CD14-positive monocyte (primary cell): ENCODE measurements around the gene FNDC10. TPM values are rescaled to one million over a fixed set of nuclear protein-coding genes. Genes with fewer than 3 reads are reported as not detected.

Experiments
- DNase-seq, 3 donors: peaks; one replicate each; pipeline ENCODE4 v3.0.0-alpha.2; 2011 to 2022
- H2AFZ ChIP-seq: 2 replicates; pipeline ENCODE4 v1.6.0; 2012; ENCODE audit warnings: mild to moderate bottlenecking, low read depth, low read length, inconsistent platforms; ENCODE audit not compliant: insufficient read depth, poor library complexity, severe bottlenecking
- H3K27ac ChIP-seq, 2 donors: 1 replicate in 1 of 2; 2 replicates in 1 of 2; pipeline ENCODE4 v1.5.1; 2012 to 2013; ENCODE audit warnings: low read length in 2 of 2, control low read depth in 1 of 2, inconsistent platforms in 1 of 2, low read depth in 1 of 2, mild to moderate bottlenecking in 1 of 2
- H3K27me3 ChIP-seq, 2 donors: one replicate each; pipeline versions ENCODE4 v1.6.0 to v1.6.1; 2011 to 2013; ENCODE audit warnings: low read length in 2 of 2; ENCODE audit not compliant: control insufficient read depth in 2 of 2, insufficient read depth in 2 of 2
- H3K36me3 ChIP-seq, 2 donors: replicated peaks in 1 of 2; 1 replicate in 1 of 2; 2 replicates in 1 of 2; pipeline versions ENCODE4 v1.5.1 to v1.6.1; 2012 to 2013; ENCODE audit warnings: low read length in 2 of 2, control low read depth in 1 of 2, inconsistent platforms in 1 of 2, mild to moderate bottlenecking in 1 of 2; ENCODE audit not compliant: insufficient read depth in 2 of 2, control insufficient read depth in 1 of 2
- H3K4me1 ChIP-seq, 2 donors: 1 replicate in 1 of 2; 2 replicates in 1 of 2; pipeline versions ENCODE4 v1.5.1 to v1.6.1; 2012 to 2013; ENCODE audit warnings: low read length in 2 of 2, control low read depth in 1 of 2, inconsistent platforms in 1 of 2, mild to moderate bottlenecking in 1 of 2, moderate library complexity in 1 of 2; ENCODE audit not compliant: insufficient read depth in 2 of 2, control insufficient read depth in 1 of 2
- H3K4me2 ChIP-seq: replicated peaks from 2 replicates; pipeline ENCODE3; 2012; ENCODE audit warnings: low read length, moderate library complexity, mild to moderate bottlenecking; ENCODE audit not compliant: poor library complexity, severe bottlenecking; ENCODE audit errors: extremely low read depth
- H3K4me3 ChIP-seq, 3 experiments: fragments of 200-600 bp in 1 of 3; sonication (generic) in 1 of 3; replicated peaks in 1 of 3; 1 replicate in 2 of 3; 2 replicates in 1 of 3; pipeline ENCODE4 v1.5.1; 2011 to 2013; ENCODE audit warnings: low read length in 3 of 3, mild to moderate bottlenecking in 3 of 3, control low read depth in 2 of 3, low read depth in 2 of 3, inconsistent platforms in 1 of 3, moderate library complexity in 1 of 3
- H3K79me2 ChIP-seq: 2 replicates; pipeline ENCODE4 v1.6.0; 2012; ENCODE audit warnings: mild to moderate bottlenecking, control low read depth, inconsistent platforms, low read length, moderate library complexity; ENCODE audit not compliant: insufficient read depth
- H3K9ac ChIP-seq: 2 replicates; pipeline ENCODE4 v1.6.0; 2017; ENCODE audit warnings: low read length, mild to moderate bottlenecking; ENCODE audit not compliant: insufficient read depth, poor library complexity, severe bottlenecking
- H3K9me3 ChIP-seq, 2 donors: replicated peaks in 1 of 2; 1 replicate in 1 of 2; 2 replicates in 1 of 2; pipeline versions ENCODE4 v1.5.1 to v1.6.1; 2012 to 2013; ENCODE audit warnings: low read length in 2 of 2, control low read depth in 1 of 2; ENCODE audit not compliant: control insufficient read depth in 1 of 2, insufficient read depth in 1 of 2
- H4K20me1 ChIP-seq: 2 replicates; pipeline ENCODE4 v1.6.0; 2012; ENCODE audit warnings: mild to moderate bottlenecking, low read length, control low read depth, moderate library complexity; ENCODE audit not compliant: insufficient read depth
- H3K27ac Mint-ChIP-seq, 7 donors: one replicate each; pipeline ENCODE4 v1.8.0; 2020; ENCODE audit warnings: mild to moderate bottlenecking in 7 of 7, mixed read lengths in 7 of 7, moderate library complexity in 6 of 7, inconsistent platforms in 2 of 7
- H3K27me3 Mint-ChIP-seq, 3 donors: one replicate each; pipeline ENCODE4 v1.8.0; 2021 to 2022; ENCODE audit warnings: low read depth in 3 of 3, mild to moderate bottlenecking in 3 of 3, mixed read lengths in 3 of 3, moderate library complexity in 3 of 3, inconsistent platforms in 1 of 3
- H3K36me3 Mint-ChIP-seq, 2 donors: one replicate each; pipeline ENCODE4 v1.8.0; 2020; ENCODE audit warnings: mixed read lengths in 2 of 2, inconsistent platforms in 1 of 2, mild to moderate bottlenecking in 1 of 2
- H3K4me1 Mint-ChIP-seq: one replicate; pipeline ENCODE4 v1.8.0; 2020; ENCODE audit warnings: mild to moderate bottlenecking, mixed read lengths
- H3K4me3 Mint-ChIP-seq, 2 donors: one replicate each; pipeline ENCODE4 v1.8.0; 2020; ENCODE audit warnings: mild to moderate bottlenecking in 2 of 2, mixed read lengths in 2 of 2, moderate library complexity in 1 of 2
- H3K9me3 Mint-ChIP-seq, 7 donors: one replicate each; pipeline ENCODE4 v1.8.0; 2020 to 2022; ENCODE audit warnings: mixed read lengths in 7 of 7, mild to moderate bottlenecking in 6 of 7, moderate library complexity in 6 of 7, inconsistent platforms in 2 of 7
- WGBS: methylation state at CpG from one replicate; pipeline ENCODE4 v1.1.5; 2013; ENCODE audit warnings: missing lambda C conversion rate; ENCODE audit not compliant: insufficient coverage; 5-methylcytosine and 5-hydroxymethylcytosine counted together
- intact Hi-C, 2 donors: fragments of 100-400 bp; cut with micrococcal nuclease; formaldehyde crosslinking; loops; one replicate each; pipeline versions ENCODE4 v1.15.0 to v1.15.1; 2023
- polyA plus RNA-seq, 3 donors: library from polyadenylated mRNA; depleted of rRNA in 1 of 3; unstranded in 2 of 3; stranded (reverse) in 1 of 3; fragments of 300-500 nt in 2 of 3; fragments of >200 nt in 1 of 3; fragmentation: Illumina TruSeq in 2 of 3; gene quantifications; 1 replicate in 2 of 3; 2 replicates in 1 of 3; pipeline ENCODE4 v1.2.3, GENCODE V29; 2012 to 2021
- TF ChIP-seq, protein P1 (sequence below): fragments of 200-600 bp; IDR thresholded peaks from one replicate; pipeline ENCODE4 v1.8.0; 2022; ENCODE audit warnings: antibody characterized with exemption, mild to moderate bottlenecking

The FNDC10 gene
- polyA plus RNA-seq, 3 donors: 0.46 to 3.4 (median 1.5) TPM

DNA sequence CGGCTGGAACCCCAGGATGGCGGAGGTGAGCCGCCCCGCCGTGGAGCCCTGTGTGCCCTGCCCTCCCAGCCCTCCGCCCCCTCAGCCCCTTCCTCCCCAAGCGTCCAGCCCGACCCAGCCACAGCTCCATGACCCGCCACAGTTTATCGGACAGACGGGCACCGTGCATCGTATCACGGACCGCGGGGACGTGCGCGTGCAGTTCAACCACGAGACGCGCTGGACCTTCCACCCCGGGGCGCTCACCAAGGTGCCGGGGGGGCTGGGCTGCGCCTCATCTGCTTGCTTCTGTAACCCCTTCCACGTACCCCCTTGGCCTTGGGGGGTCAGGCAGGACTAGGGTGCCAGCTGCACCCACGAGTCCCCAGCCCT lies 25.5 kb upstream of the FNDC10 start:
- Mint-ChIP-seq H3K27ac (no peak overlapping the region), H3K27me3 (peaks cover 9 to 23% (median 14%) of the 10 kb centered on the region in 3 donors), H3K9me3 (peaks cover 0 to 8% (median 3%) of the 10 kb centered on the region in 7 donors), H3K4me1 (peaks cover 2% of the 10 kb centered on the region), H3K4me3 (no peak overlapping the region), H3K36me3 (peaks cover 4 to 12% of the 10 kb centered on the region in 2 donors)
- no peaks in the 10 kb centered on the region for H4K20me1 ChIP-seq
- no peaks in the 10 kb centered on the region for H3K36me3 ChIP-seq
- no peaks in the 10 kb centered on the region for H3K9me3 ChIP-seq
- intact Hi-C loops: no loop called here
- peaks cover 0 to 16% of the 10 kb centered on the region in 2 donors for H3K27me3 ChIP-seq
- TF ChIP-seq, protein P1, sequence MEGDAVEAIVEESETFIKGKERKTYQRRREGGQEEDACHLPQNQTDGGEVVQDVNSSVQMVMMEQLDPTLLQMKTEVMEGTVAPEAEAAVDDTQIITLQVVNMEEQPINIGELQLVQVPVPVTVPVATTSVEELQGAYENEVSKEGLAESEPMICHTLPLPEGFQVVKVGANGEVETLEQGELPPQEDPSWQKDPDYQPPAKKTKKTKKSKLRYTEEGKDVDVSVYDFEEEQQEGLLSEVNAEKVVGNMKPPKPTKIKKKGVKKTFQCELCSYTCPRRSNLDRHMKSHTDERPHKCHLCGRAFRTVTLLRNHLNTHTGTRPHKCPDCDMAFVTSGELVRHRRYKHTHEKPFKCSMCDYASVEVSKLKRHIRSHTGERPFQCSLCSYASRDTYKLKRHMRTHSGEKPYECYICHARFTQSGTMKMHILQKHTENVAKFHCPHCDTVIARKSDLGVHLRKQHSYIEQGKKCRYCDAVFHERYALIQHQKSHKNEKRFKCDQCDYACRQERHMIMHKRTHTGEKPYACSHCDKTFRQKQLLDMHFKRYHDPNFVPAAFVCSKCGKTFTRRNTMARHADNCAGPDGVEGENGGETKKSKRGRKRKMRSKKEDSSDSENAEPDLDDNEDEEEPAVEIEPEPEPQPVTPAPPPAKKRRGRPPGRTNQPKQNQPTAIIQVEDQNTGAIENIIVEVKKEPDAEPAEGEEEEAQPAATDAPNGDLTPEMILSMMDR: no peak
- H3K4me1 ChIP-seq: peaks cover 1 to 3% of the 10 kb centered on the region in 2 donors
- H3K27ac ChIP-seq: no peak overlapping the region
- no peak overlapping the region for H3K4me3 ChIP-seq
- WGBS: 94% methylated on average over 25 of the region's 28 CpGs
- no peak overlapping the region for H3K4me2 ChIP-seq
- DNase-seq: no peak
- no peaks in the 10 kb centered on the region for H3K79me2 ChIP-seq
- H3K9ac ChIP-seq: no peak overlapping the region
- no peak overlapping the region for H2AFZ ChIP-seq

DNA sequence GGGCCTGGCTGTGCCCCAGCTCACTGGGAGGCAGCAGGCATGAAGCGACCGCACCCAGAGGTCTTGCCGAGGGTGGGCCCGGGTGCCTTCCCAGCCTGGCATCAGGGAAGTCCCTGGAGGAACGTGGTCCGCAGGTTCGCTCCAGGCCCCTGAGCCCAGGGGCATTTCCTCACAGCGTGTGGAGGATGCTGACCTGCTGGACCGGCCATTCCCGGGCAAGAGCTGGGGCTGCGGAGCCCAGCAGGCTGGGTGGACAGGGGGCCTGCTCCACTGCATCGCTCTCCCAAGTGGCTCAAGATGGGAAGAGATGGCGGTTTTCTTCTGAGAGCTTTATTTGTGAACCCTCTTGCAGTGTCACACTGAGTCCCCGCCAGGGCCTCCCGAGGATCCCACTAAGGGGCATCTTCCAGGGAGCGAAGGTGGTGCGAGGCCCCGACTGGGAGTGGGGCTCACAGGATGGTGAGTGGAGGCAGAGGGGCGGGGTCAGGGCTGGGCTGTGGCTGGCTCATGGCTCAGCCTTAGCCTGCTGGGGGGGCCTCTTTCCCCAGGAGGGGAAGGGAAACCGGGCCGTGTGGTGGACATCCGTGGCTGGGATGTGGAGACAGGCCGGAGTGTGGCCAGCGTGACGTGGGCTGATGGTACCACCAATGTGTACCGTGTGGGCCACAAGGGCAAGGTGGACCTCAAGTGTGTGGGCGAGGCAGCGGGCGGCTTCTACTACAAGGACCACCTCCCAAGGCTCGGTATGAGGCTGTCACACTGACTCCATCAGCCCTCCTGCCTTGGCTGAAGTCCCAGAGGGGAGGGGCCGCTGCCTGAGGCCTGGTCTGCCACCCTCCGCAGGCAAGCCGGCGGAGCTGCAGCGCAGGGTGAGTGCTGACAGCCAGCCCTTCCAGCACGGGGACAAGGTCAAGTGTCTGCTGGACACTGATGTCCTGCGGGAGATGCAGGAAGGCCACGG lies 24.8 kb upstream of the FNDC10 start:
- no peak for DNase-seq
- Histone ChIP-seq H3K4me2 (no peak overlapping the region), H3K36me3 (no peaks in the 10 kb centered on the region), H3K4me3 (no peak overlapping the region), H3K27me3 (peaks cover 0 to 13% of the 10 kb centered on the region in 2 donors), H2AFZ (no peak overlapping the region), H3K79me2 (no peaks in the 10 kb centered on the region), H3K9ac (no peak overlapping the region), H4K20me1 (no peaks in the 10 kb centered on the region), H3K4me1 (no peaks in the 10 kb centered on the region), H3K9me3 (no peaks in the 10 kb centered on the region), H3K27ac (no peak overlapping the region)
- TF ChIP-seq, protein P1: no peak
- no peak overlapping the region for H3K4me3 Mint-ChIP-seq
- peaks cover 4 to 10% of the 10 kb centered on the region in 2 donors for H3K36me3 Mint-ChIP-seq
- no peak overlapping the region for H3K27ac Mint-ChIP-seq
- peaks cover 6 to 16% (median 9%) of the 10 kb centered on the region in 3 donors for H3K27me3 Mint-ChIP-seq
- WGBS: 88% methylated on average over 38 of the region's 38 CpGs
- no peaks in the 10 kb centered on the region for H3K4me1 Mint-ChIP-seq
- H3K9me3 Mint-ChIP-seq: peaks cover 0 to 2% (median 0%) of the 10 kb centered on the region in 7 donors
- intact Hi-C loops: no loop called here
